Measurements from ENCODE around the gene HOXD1. TPM values are rescaled to one million over a fixed set of nuclear protein-coding genes. Genes with fewer than 3 reads are reported as not detected.

The HOXD1 gene
- polyA plus RNA-seq, 1 experiment = not detected

DNA sequence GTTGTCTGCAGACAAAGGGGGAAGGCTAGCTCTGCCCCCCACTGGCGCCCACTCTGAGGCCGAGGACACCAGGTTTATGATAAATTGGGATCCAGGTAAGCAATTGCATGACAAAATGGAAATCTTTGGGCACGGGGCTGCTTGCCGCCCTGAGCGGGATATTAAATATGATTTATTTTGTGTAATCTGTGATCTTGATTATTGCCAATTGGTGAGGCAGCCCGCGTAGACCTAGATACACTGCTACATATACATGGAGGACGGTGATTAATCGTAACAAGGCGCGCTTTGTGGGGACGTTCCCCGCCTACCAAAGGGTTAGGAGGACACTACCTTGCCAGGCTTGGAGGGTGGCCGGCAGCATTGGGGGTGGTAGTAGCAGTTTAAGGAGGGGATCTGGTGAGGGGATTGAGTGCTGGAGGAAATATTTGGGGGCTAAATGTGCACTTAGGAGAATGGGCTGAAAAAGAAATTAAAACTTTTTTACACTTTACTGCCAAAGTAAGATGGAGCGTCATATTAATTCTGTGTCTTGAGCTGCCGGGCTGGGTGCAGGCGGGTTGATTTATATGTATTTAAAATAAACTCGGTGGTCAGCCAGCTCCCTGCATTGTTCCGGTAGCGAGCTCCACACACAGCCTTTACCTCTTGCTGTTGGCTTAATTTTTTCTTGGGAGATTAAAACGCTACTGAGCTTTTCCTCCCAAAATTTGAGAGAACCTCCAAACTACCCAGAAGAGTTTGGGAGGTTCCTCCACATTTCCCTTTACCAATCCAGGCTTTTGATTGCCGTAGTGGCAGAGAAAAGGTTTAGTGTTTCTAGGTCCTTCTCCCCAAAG, 27.3 kb upstream of the HOXD1 start:
- POLR2A ChIA-PET = no interaction called here
- no peak overlapping the region for H3K4me3 ChIP-seq (ENCODE audit: low read depth, low read length)
- no peak for DNase-seq (ENCODE audit: low read depth, low spot score)
- CTCF ChIA-PET = interaction anchor here (0.5 to 1.9 kb wide), 4 partner anchors 20 to 394 kb away, joined by 3 to 6 read pairs (median 4); no protein-coding TSS in a partner anchor
- TF ChIP-seq, protein P1, sequence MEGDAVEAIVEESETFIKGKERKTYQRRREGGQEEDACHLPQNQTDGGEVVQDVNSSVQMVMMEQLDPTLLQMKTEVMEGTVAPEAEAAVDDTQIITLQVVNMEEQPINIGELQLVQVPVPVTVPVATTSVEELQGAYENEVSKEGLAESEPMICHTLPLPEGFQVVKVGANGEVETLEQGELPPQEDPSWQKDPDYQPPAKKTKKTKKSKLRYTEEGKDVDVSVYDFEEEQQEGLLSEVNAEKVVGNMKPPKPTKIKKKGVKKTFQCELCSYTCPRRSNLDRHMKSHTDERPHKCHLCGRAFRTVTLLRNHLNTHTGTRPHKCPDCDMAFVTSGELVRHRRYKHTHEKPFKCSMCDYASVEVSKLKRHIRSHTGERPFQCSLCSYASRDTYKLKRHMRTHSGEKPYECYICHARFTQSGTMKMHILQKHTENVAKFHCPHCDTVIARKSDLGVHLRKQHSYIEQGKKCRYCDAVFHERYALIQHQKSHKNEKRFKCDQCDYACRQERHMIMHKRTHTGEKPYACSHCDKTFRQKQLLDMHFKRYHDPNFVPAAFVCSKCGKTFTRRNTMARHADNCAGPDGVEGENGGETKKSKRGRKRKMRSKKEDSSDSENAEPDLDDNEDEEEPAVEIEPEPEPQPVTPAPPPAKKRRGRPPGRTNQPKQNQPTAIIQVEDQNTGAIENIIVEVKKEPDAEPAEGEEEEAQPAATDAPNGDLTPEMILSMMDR (IDR thresholded peaks at IDR 0.05; ENCODE audit: low read depth, low read length) = no peak
- peaks cover 12% of the 10 kb centered on the region; the same call in 1 of the 2 replicates for H3K9me3 ChIP-seq (ENCODE audit: control insufficient read depth, insufficient read depth, low read length)
- H3K27ac ChIP-seq (ENCODE audit: low read depth, low read length) = no peak overlapping the region
- peaks cover 96% of the 10 kb centered on the region for H3K27me3 ChIP-seq (ENCODE audit: control insufficient read depth, insufficient read depth, low read length)

DNA sequence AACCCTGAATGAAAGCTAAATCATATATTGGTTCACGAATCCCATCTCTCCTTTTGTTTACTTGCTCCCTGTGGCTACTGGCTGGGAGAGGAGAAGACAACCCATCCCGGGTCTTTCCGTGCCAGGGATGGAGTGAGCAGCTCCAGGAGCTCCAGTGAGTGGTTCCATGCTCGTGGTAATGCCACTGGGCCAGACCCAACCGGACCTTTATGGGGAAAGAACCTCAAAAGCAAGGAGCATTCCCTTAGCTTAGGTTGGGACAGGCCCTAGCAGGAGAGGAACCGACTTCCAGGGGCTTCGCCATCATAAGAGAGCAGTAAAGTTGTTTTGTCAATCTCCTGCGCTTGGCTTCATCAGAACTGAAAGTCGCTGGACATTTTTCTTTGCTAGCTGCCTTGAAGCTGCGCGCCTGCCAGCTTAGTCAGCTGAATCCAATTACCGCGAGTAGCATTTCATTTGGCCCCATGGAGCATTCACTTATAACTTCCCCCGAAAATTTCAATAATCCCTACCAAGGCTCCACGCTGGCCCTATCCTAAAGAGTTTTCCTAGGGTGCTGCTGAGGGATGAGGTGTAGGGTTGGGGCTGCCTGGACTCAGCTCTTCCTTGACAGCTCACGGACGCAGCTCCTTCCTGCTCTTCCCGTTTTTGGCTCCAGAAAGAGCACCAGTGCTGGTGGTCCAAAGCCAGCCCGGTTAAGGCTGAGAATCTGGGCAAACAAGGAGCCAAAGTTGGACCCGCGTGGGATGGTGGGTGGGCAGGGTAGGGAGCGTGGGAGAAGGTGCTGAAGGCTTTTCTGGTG, 26.4 kb upstream of the HOXD1 start:
- no peak for DNase-seq (ENCODE audit: low read depth, low spot score)
- peaks cover 9% of the 10 kb centered on the region; the same call in 1 of the 2 replicates for H3K9me3 ChIP-seq (ENCODE audit: control insufficient read depth, insufficient read depth, low read length)
- peaks cover 94% of the 10 kb centered on the region for H3K27me3 ChIP-seq (ENCODE audit: control insufficient read depth, insufficient read depth, low read length)
- ChIA-PET POLR2A (no interaction called here), CTCF (interaction anchor here (0.5 to 1.9 kb wide), 4 partner anchors 21 to 393 kb away, joined by 3 to 6 read pairs (median 4); no protein-coding TSS in a partner anchor)
- H3K27ac ChIP-seq (ENCODE audit: low read depth, low read length) = no peak overlapping the region
- no peak overlapping the region for H3K4me3 ChIP-seq (ENCODE audit: low read depth, low read length)
- TF ChIP-seq, protein P1 (IDR thresholded peaks at IDR 0.05; ENCODE audit: low read depth, low read length) = no peak

DNA sequence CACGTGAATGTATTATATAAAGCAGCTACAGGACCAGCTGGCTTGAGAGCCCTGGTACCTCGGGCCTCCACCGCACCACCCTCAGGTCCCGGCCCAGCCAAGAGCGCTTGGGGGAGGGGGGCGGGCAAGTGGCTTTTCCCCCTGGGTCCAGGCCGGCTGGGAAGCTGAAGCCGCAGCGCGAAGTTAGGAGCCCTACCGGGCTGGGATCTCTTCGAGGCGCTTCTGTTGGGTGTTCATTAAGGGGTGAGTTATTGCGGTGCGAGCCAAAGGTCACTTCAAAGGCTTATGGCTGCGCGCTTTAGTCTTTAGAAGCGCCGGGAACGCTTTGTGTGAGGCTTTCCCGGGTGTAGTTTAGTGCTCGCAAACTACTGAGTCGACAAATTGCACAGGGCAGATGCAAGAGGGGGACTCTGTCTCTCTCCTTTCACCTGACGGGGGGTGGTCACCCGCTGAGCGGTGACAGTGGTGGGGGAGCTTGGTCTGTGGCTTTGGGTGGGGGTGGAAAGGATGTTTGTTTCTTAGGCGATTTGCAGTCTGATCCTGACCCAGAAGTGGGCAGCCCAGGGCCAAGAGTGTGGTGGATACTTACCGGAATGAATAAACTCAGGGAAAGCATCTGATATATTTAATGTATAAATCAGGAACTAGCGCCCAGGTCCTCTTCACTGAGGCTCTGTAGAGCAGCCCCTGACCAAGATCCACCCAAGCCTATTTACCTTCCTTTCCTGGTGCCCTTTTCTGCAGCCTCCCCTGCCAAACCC, 25.4 kb upstream of the HOXD1 start:
- peaks cover 86% of the 10 kb centered on the region for H3K27me3 ChIP-seq (ENCODE audit: control insufficient read depth, insufficient read depth, low read length)
- TF ChIP-seq, protein P1 (IDR thresholded peaks at IDR 0.05; ENCODE audit: low read depth, low read length) = no peak
- CTCF ChIA-PET = interaction anchor here (0.9 to 1.9 kb wide), 3 partner anchors 22 to 489 kb away, joined by 3 to 6 read pairs (median 4); no protein-coding TSS in a partner anchor

DNA sequence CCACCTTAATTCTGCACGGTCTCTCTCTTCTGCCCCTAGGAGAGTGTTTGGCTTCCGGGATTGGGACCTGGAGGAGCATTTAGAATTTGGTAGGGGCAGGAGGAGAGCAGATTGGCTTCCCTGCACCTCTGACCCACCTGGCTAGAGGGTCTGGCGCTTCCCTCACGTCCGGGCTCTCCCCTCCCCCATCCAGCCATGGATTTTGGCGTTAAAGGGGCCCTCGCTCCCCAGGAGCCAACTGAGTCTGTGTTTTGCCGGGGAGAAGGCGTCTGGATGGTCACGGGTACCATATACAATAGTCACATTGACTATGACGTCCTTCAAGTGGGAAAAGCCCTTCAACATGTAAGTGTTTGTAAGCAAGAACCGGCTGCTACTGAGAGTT, 24.8 kb upstream of the HOXD1 start:
- ChIA-PET CTCF (no interaction called here), POLR2A (no interaction called here)
- DNase-seq (ENCODE audit: low read depth, low spot score) = no peak
- TF ChIP-seq, protein P1 (IDR thresholded peaks at IDR 0.05; ENCODE audit: low read depth, low read length) = no peak
- no peak overlapping the region for H3K27ac ChIP-seq (ENCODE audit: low read depth, low read length)
- peaks cover 82% of the 10 kb centered on the region for H3K27me3 ChIP-seq (ENCODE audit: control insufficient read depth, insufficient read depth, low read length)
- H3K4me3 ChIP-seq (ENCODE audit: low read depth, low read length) = no peak overlapping the region
- H3K9me3 ChIP-seq (ENCODE audit: control insufficient read depth, insufficient read depth, low read length) = peaks cover 3% of the 10 kb centered on the region; the same call in 1 of the 2 replicates

More for the DNA sequence above, 25.4 kb upstream of the HOXD1 start:
- Histone ChIP-seq H3K9me3 (ENCODE audit: control insufficient read depth, insufficient read depth, low read length) (peaks cover 3% of the 10 kb centered on the region; the same call in 1 of the 2 replicates), H3K27ac (ENCODE audit: low read depth, low read length) (no peak overlapping the region), H3K4me3 (ENCODE audit: low read depth, low read length) (no peak overlapping the region)
- POLR2A ChIA-PET = no interaction called here
- DNase-seq (ENCODE audit: low read depth, low spot score) = no peak

All from AG04450 (cell line).